Endothelial cell of umbilical vein (primary cell): ENCODE results near the gene ARHGEF33. TPM values are rescaled to one million over a fixed set of nuclear protein-coding genes. Genes with fewer than 3 reads are reported as not detected.

Experiments
- BruUV-seq: library from RNA; stranded (reverse); fragments of 400-500 nt; replicated peaks from 2 replicates; lab custom pipeline; 2021; lab: Mats Ljungman, UMichigan
- CTCF ChIA-PET: fragments of 300-600, 350-600 bp; sonication (Branson Sonifier 250); formaldehyde crosslinking; loops from one replicate; lab custom pipeline; 2021; ENCODE audit warnings: antibody characterized with exemption, inconsistent platforms; lab: Charles Lee
- POLR2A ChIA-PET: fragments of 300-600, 350-600 bp; sonication (Branson Sonifier 250); formaldehyde crosslinking; loops from one replicate; lab custom pipeline; 2021; ENCODE audit warnings: antibody characterized with exemption, inconsistent platforms; lab: Charles Lee
- DNase-seq: peaks from one replicate; pipeline ENCODE4 v3.0.0-alpha.2; 2011; ENCODE audit warnings: low read depth, low spot score
- FAIRE-seq: peaks from 2 replicates; lab custom pipeline; 2011; peaks lifted over from hg19 to GRCh38; lab: Jason Lieb, UNC
- H2AFZ ChIP-seq: 2 replicates; pipeline ENCODE4 v1.6.0; 2012; ENCODE audit warnings: low read depth, low read length, control low read depth, inconsistent platforms
- H3K27ac ChIP-seq: 2 replicates; pipeline ENCODE4 v1.5.1; 2011; ENCODE audit warnings: low read depth, mild to moderate bottlenecking, control low read depth, low read length, moderate library complexity; ENCODE audit not compliant: insufficient read depth
- H3K27me3 ChIP-seq, 2 experiments: 2 replicates each; pipeline versions ENCODE4 v1.6.0 to v1.6.1; 2011; ENCODE audit warnings: low read length in 2 of 2, mixed read lengths in 1 of 2; ENCODE audit not compliant: control insufficient read depth in 2 of 2, insufficient read depth in 2 of 2
- H3K36me3 ChIP-seq, 2 experiments: 2 replicates in 1 of 2; 3 replicates in 1 of 2; pipeline ENCODE4 v1.5.1; 2011; ENCODE audit warnings: low read length in 2 of 2, mild to moderate bottlenecking in 1 of 2, moderate library complexity in 1 of 2; ENCODE audit not compliant: control insufficient read depth in 2 of 2, insufficient read depth in 2 of 2; ENCODE audit errors: extremely low read depth in 1 of 2
- H3K4me1 ChIP-seq: 3 replicates; pipeline ENCODE4 v1.5.1; 2011; ENCODE audit warnings: mild to moderate bottlenecking, low read length; ENCODE audit not compliant: control insufficient read depth, insufficient read depth; ENCODE audit errors: extremely low read depth
- H3K4me2 ChIP-seq: 2 replicates; pipeline ENCODE4 v1.6.1; 2011; ENCODE audit warnings: low read length, control low read depth, mixed read lengths; ENCODE audit not compliant: insufficient read depth
- H3K4me3 ChIP-seq, 3 experiments: fragments of 200-600 bp in 1 of 3; sonication (generic), shearing (Covaris generic) in 1 of 3; replicated peaks in 1 of 3; 2 replicates each; pipeline ENCODE4 v1.5.1; 2011 to 2016; ENCODE audit warnings: control low read depth in 3 of 3, low read length in 3 of 3, mild to moderate bottlenecking in 2 of 3, inconsistent platforms in 1 of 3, low read depth in 1 of 3, moderate library complexity in 1 of 3; ENCODE audit not compliant: insufficient read depth in 1 of 3
- H3K79me2 ChIP-seq: 2 replicates; pipeline ENCODE4 v1.6.0; 2012; ENCODE audit warnings: low read length, inconsistent platforms; ENCODE audit not compliant: control insufficient read depth, insufficient read depth
- H3K9ac ChIP-seq: replicated peaks from 2 replicates; pipeline ENCODE3; 2011; ENCODE audit warnings: low read length, control low read depth; ENCODE audit not compliant: insufficient read depth; ENCODE audit errors: extremely low read depth
- H3K9me1 ChIP-seq: replicated peaks from 3 replicates; pipeline ENCODE4 v1.6.0; 2011; ENCODE audit warnings: mild to moderate bottlenecking, low read length; ENCODE audit not compliant: control insufficient read depth, insufficient read depth; ENCODE audit errors: extremely low read depth
- H3K9me3 ChIP-seq: replicated peaks from 2 replicates; pipeline ENCODE4 v1.5.1; 2012; ENCODE audit warnings: low read length, inconsistent platforms; ENCODE audit not compliant: control insufficient read depth, insufficient read depth
- H4K20me1 ChIP-seq: replicated peaks from 2 replicates; pipeline ENCODE3; 2011; ENCODE audit warnings: mild to moderate bottlenecking, low read length; ENCODE audit not compliant: control insufficient read depth, insufficient read depth; ENCODE audit errors: extremely low read depth
- EZH2 ChIP-seq: IDR thresholded peaks from 2 replicates; pipeline ENCODE4 v1.6.1; 2012; ENCODE audit warnings: borderline replicate concordance, low read depth, mild to moderate bottlenecking, moderate library complexity, low read length, inconsistent platforms; ENCODE audit not compliant: severe bottlenecking
- FOS ChIP-seq: IDR thresholded peaks from 2 replicates; pipeline ENCODE4 v1.6.1; 2011; ENCODE audit warnings: mild to moderate bottlenecking, low read length, moderate library complexity, borderline replicate concordance; ENCODE audit not compliant: insufficient read depth
- GATA2 ChIP-seq: IDR thresholded peaks from 2 replicates; pipeline ENCODE4 v1.7.0; 2011; ENCODE audit warnings: low read depth, mild to moderate bottlenecking, moderate library complexity, mixed read lengths, low read length; ENCODE audit not compliant: insufficient read length, insufficient read depth
- JUN ChIP-seq: IDR thresholded peaks from 2 replicates; pipeline ENCODE4 v1.6.1; 2011; ENCODE audit warnings: borderline replicate concordance, low read depth; ENCODE audit not compliant: insufficient read length, insufficient read depth
- MYC ChIP-seq: IDR thresholded peaks from one replicate; pipeline ENCODE4 v1.6.1; 2011; ENCODE audit warnings: mild to moderate bottlenecking, low read depth, low read length
- POLR2A ChIP-seq: IDR thresholded peaks from 2 replicates; pipeline ENCODE4 v1.6.1; 2012; ENCODE audit warnings: low read depth, mild to moderate bottlenecking, control low read depth, low read length
- POLR2AphosphoS5 ChIP-seq: IDR thresholded peaks from 2 replicates; pipeline ENCODE4 v1.6.1; 2012; ENCODE audit warnings: low read depth, mild to moderate bottlenecking, control low read depth, low read length, moderate library complexity; ENCODE audit not compliant: insufficient read depth
- dilution Hi-C: fragments of 300-500 bp; cut with MboI; formaldehyde crosslinking; loops from one replicate; pipeline ENCODE4 v1.15.0; 2019; ENCODE audit warnings: low sequenced_read_pairs; ENCODE audit not compliant: extremely low pct_ligation_motif_present
- intact Hi-C: fragments of 100-400 bp; cut with micrococcal nuclease; formaldehyde crosslinking; loops from one replicate; pipeline ENCODE4 v1.10.0; 2022
- polyA plus RNA-seq, 4 experiments: library from polyadenylated mRNA; depleted of rRNA in 3 of 4; stranded (reverse) in 3 of 4; unstranded in 1 of 4; fragments of >200 nt; gene quantifications; 2 replicates each; pipeline versions ENCODE4 v1.2.1 to v1.2.3, GENCODE V29; 2011 to 2012; ENCODE audit warnings: missing spikeins in 1 of 4
- total RNA-seq: library from RNA; stranded (reverse); gene quantifications from 2 replicates; pipeline ENCODE4 v1.2.3, GENCODE V29; 2021
- TF ChIP-seq, protein P1 (sequence below): IDR thresholded peaks from 2 replicates; pipeline ENCODE4 v1.6.1; 2011; ENCODE audit not compliant: insufficient read depth, insufficient read length
- TF ChIP-seq, protein P2 (sequence below), 2 donors: IDR thresholded peaks; 1 replicate in 1 of 2; 2 replicates in 1 of 2; pipeline ENCODE4 v1.5.1; 2011; ENCODE audit warnings: low read length in 2 of 2, mild to moderate bottlenecking in 2 of 2, moderate library complexity in 2 of 2, control low read depth in 1 of 2, inconsistent platforms in 1 of 2, low read depth in 1 of 2; ENCODE audit not compliant: insufficient read depth in 1 of 2; ENCODE audit errors: extremely low read depth in 1 of 2

ARHGEF33 gene
- total and polyA plus RNA-seq, 2 donors (not counting 3 experiments of a cell fraction or from before 2014, with no cell fraction given): 0.15 to 0.18 TPM

DNA sequence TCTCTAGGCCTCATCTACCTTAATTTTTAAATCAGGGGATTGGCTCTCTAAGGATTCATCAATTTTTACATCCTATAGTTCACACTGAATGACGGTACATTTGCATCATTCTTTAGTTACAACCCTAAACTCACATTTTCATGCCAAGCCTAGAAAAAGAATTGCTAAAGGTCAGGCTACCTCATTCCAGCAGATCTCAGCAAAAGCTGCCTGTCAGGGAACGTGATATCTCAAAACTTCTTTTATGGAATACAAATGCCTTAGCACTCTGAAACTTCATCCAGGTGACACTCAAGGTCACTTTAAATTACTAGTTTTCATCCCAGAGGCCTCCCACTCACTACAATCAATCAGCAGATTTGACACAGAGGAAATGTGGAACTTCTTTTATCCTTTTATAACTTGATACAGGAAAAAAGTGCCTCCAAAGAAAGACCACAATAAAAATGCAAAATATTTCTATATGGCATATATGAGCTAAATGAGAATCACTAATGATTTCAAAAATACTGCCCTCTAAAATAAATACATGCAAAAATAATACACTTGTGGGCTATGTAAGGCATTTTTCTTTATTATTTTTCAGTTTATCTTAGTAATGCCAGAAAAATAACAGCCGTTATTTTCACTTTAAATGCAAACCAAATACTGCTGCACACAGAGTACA lies 91.5 kb downstream of the ARHGEF33 start:
- no peak overlapping the region for H3K4me3 ChIP-seq
- H4K20me1 ChIP-seq: no peaks in the 10 kb centered on the region
- BruUV-seq: no TSS peak
- H3K27me3 ChIP-seq: no peaks in the 10 kb centered on the region
- H3K79me2 ChIP-seq: no peaks in the 10 kb centered on the region
- H3K36me3 ChIP-seq: peaks cover 4 to 7% of the 10 kb centered on the region in 2 experiments
- DNase-seq: no peak
- H3K9me3 ChIP-seq: no peaks in the 10 kb centered on the region
- no peak overlapping the region for H3K27ac ChIP-seq
- FAIRE-seq: no peak
- CTCF ChIA-PET: interaction anchor here (1.1 to 1.2 kb wide), 2 partner anchors 8 to 12 kb away, joined by 3 read pairs; no protein-coding TSS in a partner anchor
- intact Hi-C loops: no loop called here
- H3K9me1 ChIP-seq: no peaks in the 10 kb centered on the region
- no peak overlapping the region for H2AFZ ChIP-seq
- H3K4me1 ChIP-seq: no peaks in the 10 kb centered on the region
- POLR2A ChIA-PET: no interaction called here
- no peak overlapping the region for H3K4me2 ChIP-seq
- dilution Hi-C loops: no loop called here
- no peak overlapping the region for H3K9ac ChIP-seq
- TF ChIP-seq EZH2 (no peak), MYC (no peak), POLR2A (no peak), JUN (no peak), POLR2AphosphoS5 (no peak), GATA2 (no peak), FOS (no peak)
- TF ChIP-seq, protein P1, sequence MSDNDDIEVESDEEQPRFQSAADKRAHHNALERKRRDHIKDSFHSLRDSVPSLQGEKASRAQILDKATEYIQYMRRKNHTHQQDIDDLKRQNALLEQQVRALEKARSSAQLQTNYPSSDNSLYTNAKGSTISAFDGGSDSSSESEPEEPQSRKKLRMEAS: no peak
- TF ChIP-seq, protein P2, sequence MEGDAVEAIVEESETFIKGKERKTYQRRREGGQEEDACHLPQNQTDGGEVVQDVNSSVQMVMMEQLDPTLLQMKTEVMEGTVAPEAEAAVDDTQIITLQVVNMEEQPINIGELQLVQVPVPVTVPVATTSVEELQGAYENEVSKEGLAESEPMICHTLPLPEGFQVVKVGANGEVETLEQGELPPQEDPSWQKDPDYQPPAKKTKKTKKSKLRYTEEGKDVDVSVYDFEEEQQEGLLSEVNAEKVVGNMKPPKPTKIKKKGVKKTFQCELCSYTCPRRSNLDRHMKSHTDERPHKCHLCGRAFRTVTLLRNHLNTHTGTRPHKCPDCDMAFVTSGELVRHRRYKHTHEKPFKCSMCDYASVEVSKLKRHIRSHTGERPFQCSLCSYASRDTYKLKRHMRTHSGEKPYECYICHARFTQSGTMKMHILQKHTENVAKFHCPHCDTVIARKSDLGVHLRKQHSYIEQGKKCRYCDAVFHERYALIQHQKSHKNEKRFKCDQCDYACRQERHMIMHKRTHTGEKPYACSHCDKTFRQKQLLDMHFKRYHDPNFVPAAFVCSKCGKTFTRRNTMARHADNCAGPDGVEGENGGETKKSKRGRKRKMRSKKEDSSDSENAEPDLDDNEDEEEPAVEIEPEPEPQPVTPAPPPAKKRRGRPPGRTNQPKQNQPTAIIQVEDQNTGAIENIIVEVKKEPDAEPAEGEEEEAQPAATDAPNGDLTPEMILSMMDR (IDR thresholded peaks at IDR 0.05; ENCODE audit: extremely low read depth in 1 of 2, insufficient read depth in 1 of 2, low read depth in 1 of 2, low read length in 2 of 2): no peak
